Measurements from ENCODE around the gene PCDHGB1.

PCDHGB1 gene

GRCh38 chr5:141398608-141399007, 48.7 kb downstream of the PCDHGB1 start:
- CTCF ChIA-PET, result interaction anchor here (0.5 to 4.2 kb wide), 5 partner anchors 8 to 165 kb away, joined by 3 to 57 read pairs (median 9); no protein-coding TSS in a partner anchor
- Histone ChIP-seq H3K36me3 (ENCODE audit: control insufficient read depth in 2 of 2, insufficient read depth in 1 of 2, low read length in 2 of 2) (no peaks in the 10 kb centered on the region), H3K4me3 (ENCODE audit: low read depth, low read length) (no peak overlapping the region), H3K4me1 (ENCODE audit: control insufficient read depth, insufficient read depth, low read length) (no peaks in the 10 kb centered on the region), H3K27ac (ENCODE audit: extremely low read depth, low read depth, low read length) (no peak overlapping the region), H3K9me3 (ENCODE audit: control insufficient read depth, insufficient read depth, low read depth, low read length) (no peaks in the 10 kb centered on the region; the same call in 1 of the 2 replicates)
- TF ChIP-seq ZNF513 (tag by site-specific recombination; IDR thresholded peaks at IDR 0.05), result no peak
- no peak for TF ChIP-seq ZXDB (tag by site-specific recombination; IDR thresholded peaks at IDR 0.05)
- TF ChIP-seq MZF1 (tag by site-specific recombination; IDR thresholded peaks at IDR 0.05; ENCODE audit: borderline replicate concordance), result no peak
- no peak for TF ChIP-seq ZFHX2 (tag by site-specific recombination; conservative IDR thresholded peaks at IDR 0.05)
- no peak for TF ChIP-seq REST (tag by site-specific recombination; IDR thresholded peaks at IDR 0.05)
- TF ChIP-seq ZNF202 (tag by site-specific recombination; IDR thresholded peaks at IDR 0.05; ENCODE audit: borderline replicate concordance), result no peak
- no peak for TF ChIP-seq ZNF23 (tag by site-specific recombination; IDR thresholded peaks at IDR 0.05; ENCODE audit: borderline replicate concordance)
- TF ChIP-seq ZBTB17 (tag by site-specific recombination; IDR thresholded peaks at IDR 0.05), result no peak
- POLR2A ChIA-PET, result interaction anchor here (2.1 kb wide), 1 partner anchor 78 kb away, joined by 6 read pairs; the partner anchor contains the start of gene TAF7

- ChIA-PET POLR2A (no interaction called here), CTCF (interaction anchor here (1.0 to 1.5 kb wide), 3 partner anchors 22 to 165 kb away, joined by 3 to 4 read pairs (median 3); partner anchors contain the start of gene PCDHGA11)
- Histone ChIP-seq H3K27ac (ENCODE audit: extremely low read depth, low read depth, low read length) (no peak overlapping the region), H3K4me3 (ENCODE audit: low read depth, low read length) (no peak overlapping the region), H3K36me3 (ENCODE audit: control insufficient read depth in 2 of 2, insufficient read depth in 1 of 2, low read length in 2 of 2) (no peaks in the 10 kb centered on the region), H3K9me3 (ENCODE audit: control insufficient read depth, insufficient read depth, low read depth, low read length) (no peaks in the 10 kb centered on the region; the same call in 1 of the 2 replicates), H3K4me1 (ENCODE audit: control insufficient read depth, insufficient read depth, low read length) (no peaks in the 10 kb centered on the region)
- TF ChIP-seq ZNF23 (tag by site-specific recombination; IDR thresholded peaks at IDR 0.05; ENCODE audit: borderline replicate concordance) (no peak), GLIS2 (tag by site-specific recombination; IDR thresholded peaks at IDR 0.05) (no peak), ZNF530 (tag by site-specific recombination; IDR thresholded peaks at IDR 0.05; ENCODE audit: low read depth) (no peak), ZNF37A (tag by site-specific recombination; IDR thresholded peaks at IDR 0.05) (no peak), ZNF155 (tag by site-specific recombination; IDR thresholded peaks at IDR 0.05) (no peak), ZNF114 (tag by site-specific recombination; IDR thresholded peaks at IDR 0.05) (no peak), ZNF658 (tag by site-specific recombination; IDR thresholded peaks at IDR 0.05) (no peak), ZNF26 (tag by site-specific recombination; IDR thresholded peaks at IDR 0.05) (no peak), KLF16 (tag by site-specific recombination; IDR thresholded peaks at IDR 0.05) (no peak), ATF2 (tag by site-specific recombination; IDR thresholded peaks at IDR 0.05; ENCODE audit: low read depth) (no peak), ZNF280C (tag by site-specific recombination; IDR thresholded peaks at IDR 0.05) (no peak), ZFP3 (tag by site-specific recombination; IDR thresholded peaks at IDR 0.05; ENCODE audit: low read depth) (no peak), WT1 (tag by site-specific recombination; IDR thresholded peaks at IDR 0.05) (no peak), ZSCAN4 (tag by site-specific recombination; IDR thresholded peaks at IDR 0.05) (no peak), ZNF121 (tag by site-specific recombination; IDR thresholded peaks at IDR 0.05) (no peak)
Observed at GRCh38 chr5:141399555-141400258, 49.8 kb downstream of the PCDHGB1 start.
